ENCODE measurements around the gene NSUN5. TPM values are rescaled to one million over a fixed set of nuclear protein-coding genes. Genes with fewer than 3 reads are reported as not detected.
A peak's percentile ranks its signal among the peaks of the same experiment; 100 is the strongest.
"Not testable (repeated sequence)": the region's sequence is repeated elsewhere in the genome, so short reads cannot be mapped to it uniquely, and the experiment has no call there.

NSUN5 gene
- total RNA-seq, 4 donors from 2014 or later = 14.9 to 27.3 (median 21.1) TPM

DNA sequence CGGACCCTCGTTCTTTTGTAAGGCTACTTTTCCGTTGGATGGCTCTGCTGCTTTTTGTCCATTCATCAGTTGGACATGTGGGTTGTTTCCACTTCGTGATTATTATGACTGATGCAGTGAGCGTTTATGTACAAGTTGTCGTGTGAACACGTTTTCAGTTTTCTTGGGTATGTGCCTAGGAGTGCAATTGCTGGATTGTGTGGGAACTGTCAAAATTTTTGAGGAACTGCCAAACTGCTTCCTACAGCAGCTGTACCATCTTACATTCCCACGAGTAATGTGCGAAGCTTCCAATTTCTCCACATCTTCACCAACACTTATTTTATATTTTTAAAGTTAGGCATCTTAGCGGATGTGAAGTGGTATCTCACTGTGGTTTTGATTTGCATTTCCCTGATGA is 29.7 kb upstream of the NSUN5 start:
- H3K27me3 ChIP-seq = peaks cover 0 to 21% (median 0%) of the 10 kb centered on the region in 4 donors
- H3K36me3 ChIP-seq = no peaks in the 10 kb centered on the region
- no peak overlapping the region for H3K27ac ChIP-seq
- intact Hi-C loops (cut with DNase I) = no loop called here
- no peak for DNase-seq
- TF ChIP-seq POLR2A (IDR thresholded peaks at IDR 0.05) = no peak
- TF ChIP-seq, protein P1, sequence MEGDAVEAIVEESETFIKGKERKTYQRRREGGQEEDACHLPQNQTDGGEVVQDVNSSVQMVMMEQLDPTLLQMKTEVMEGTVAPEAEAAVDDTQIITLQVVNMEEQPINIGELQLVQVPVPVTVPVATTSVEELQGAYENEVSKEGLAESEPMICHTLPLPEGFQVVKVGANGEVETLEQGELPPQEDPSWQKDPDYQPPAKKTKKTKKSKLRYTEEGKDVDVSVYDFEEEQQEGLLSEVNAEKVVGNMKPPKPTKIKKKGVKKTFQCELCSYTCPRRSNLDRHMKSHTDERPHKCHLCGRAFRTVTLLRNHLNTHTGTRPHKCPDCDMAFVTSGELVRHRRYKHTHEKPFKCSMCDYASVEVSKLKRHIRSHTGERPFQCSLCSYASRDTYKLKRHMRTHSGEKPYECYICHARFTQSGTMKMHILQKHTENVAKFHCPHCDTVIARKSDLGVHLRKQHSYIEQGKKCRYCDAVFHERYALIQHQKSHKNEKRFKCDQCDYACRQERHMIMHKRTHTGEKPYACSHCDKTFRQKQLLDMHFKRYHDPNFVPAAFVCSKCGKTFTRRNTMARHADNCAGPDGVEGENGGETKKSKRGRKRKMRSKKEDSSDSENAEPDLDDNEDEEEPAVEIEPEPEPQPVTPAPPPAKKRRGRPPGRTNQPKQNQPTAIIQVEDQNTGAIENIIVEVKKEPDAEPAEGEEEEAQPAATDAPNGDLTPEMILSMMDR (IDR thresholded peaks at IDR 0.05) = no peak
- H3K4me1 ChIP-seq = peaks cover 0 to 7% (median 0%) of the 10 kb centered on the region in 3 donors
- H3K9me3 ChIP-seq = no peaks in the 10 kb centered on the region
- no peak overlapping the region for H3K4me3 ChIP-seq
- WGBS, 2 donors = 58 to 65% methylated on average over 10 of the region's 10 CpGs

DNA sequence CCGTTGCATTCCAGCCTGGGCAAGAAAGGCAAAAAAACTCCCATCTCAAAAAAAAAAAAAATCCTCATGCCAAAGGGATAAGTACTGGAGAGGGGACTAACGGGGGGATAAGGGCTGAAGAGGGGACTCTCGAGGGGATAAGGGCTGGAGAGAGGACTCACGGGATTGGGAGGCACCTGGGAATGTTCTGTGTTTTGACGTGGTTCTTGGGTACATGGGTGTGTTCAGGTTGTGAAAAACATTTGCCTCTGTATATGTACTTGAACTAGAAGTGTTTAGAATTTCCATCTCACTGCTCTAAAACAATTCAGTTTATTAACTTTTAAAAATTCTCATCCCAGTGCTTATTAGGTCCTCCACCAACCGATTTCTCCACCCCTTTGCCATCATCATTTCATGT is 23.8 kb upstream of the NSUN5 start:
- Histone ChIP-seq H3K4me3 (no peak overlapping the region), H3K9me3 (no peaks in the 10 kb centered on the region), H3K4me1 (no peaks in the 10 kb centered on the region), H3K27ac (no peak overlapping the region), H3K36me3 (no peaks in the 10 kb centered on the region), H3K27me3 (peaks cover 0 to 7% (median 0%) of the 10 kb centered on the region in 4 donors)
- TF ChIP-seq, protein P1 (IDR thresholded peaks at IDR 0.05) = no peak
- TF ChIP-seq POLR2A (IDR thresholded peaks at IDR 0.05) = no peak
- intact Hi-C loops (cut with DNase I) = no loop called here
- WGBS, 2 donors = 59 to 66% methylated on average over 6 of the region's 6 CpGs
- DNase-seq = no peak

DNA sequence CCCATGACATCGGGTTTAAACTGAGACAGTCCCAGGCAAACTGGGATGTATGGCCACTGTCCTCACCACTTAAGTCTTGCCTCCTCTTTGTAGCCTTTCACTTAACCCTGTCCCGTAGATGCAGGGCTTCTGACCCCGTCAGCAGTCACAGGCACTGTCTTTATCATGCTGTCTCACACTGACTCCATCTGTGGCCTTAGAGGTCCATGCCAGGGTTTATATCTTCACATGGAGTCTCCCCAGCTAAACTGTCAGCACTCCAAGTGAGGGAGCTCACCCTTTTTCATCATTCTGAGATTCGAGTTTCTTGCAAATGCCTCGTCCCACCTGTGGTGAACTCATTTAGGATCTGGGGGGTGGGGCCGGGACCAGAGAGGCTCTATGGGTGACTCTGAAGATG is 22.1 kb upstream of the NSUN5 start:
- H3K36me3 ChIP-seq = no peaks in the 10 kb centered on the region
- no peak overlapping the region for H3K4me3 ChIP-seq
- TF ChIP-seq, protein P1 (IDR thresholded peaks at IDR 0.05) = no peak
- TF ChIP-seq POLR2A (IDR thresholded peaks at IDR 0.05) = no peak
- H3K27ac ChIP-seq = no peak overlapping the region
- H3K9me3 ChIP-seq = no peaks in the 10 kb centered on the region
- H3K27me3 ChIP-seq = peaks cover 0 to 7% (median 0%) of the 10 kb centered on the region in 4 donors
- intact Hi-C loops (cut with DNase I) = no loop called here
- DNase-seq = no peak
- 74 to 79% methylated on average over 3 to 5 of the region's 6 CpGs for WGBS, 2 donors
- H3K4me1 ChIP-seq = no peaks in the 10 kb centered on the region

DNA sequence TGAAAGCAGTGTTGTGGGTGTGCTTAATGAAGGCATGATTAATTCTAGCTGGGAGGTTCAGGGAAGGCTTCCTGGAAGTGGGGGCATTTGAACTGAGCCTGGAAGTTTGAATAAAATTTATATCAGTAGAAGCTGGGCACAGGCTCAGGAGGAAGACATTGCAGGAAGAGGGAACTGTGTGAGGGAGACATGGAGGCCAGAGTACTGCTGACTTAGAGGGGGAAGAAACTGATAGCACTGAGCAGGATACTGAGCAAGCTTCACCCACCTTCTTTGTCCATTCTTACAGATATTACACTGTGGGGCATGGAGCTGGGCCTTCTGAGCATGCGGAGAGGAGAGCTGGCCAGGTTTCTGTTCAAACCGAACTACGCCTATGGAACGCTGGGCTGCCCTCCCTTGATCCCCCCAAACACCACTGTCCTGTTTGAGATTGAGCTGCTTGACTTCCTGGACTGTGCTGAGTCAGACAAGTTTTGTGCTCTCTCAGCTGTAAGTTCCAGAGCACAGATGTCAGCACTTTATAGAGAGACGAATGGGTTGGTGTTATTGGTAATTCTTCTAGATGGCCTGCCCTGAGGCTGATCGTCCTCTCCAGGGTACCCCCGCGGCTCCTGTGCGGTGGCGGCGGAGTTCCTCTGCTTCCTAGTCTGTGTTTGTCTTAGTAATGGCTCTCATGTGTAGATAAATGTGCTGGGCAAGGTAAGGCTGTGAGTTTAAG is 21.4 kb upstream of the NSUN5 start:
- intact Hi-C loops (cut with DNase I) = loop anchor here (10.0 kb wide), 1 partner anchor 105 kb away; the partner anchor contains the start of gene FZD9
- 40 to 47% methylated on average over 11 of the region's 11 CpGs for WGBS, 2 donors
- no peak for TF ChIP-seq POLR2A (IDR thresholded peaks at IDR 0.05)
- Histone ChIP-seq H3K4me3 (no peak overlapping the region), H3K27me3 (peaks cover 0 to 7% (median 0%) of the 10 kb centered on the region in 4 donors), H3K4me1 (no peaks in the 10 kb centered on the region), H3K9me3 (no peaks in the 10 kb centered on the region), H3K27ac (peak overlapping the region in 1 of 4 donors; percentile 28), H3K36me3 (no peaks in the 10 kb centered on the region)
- no peak for DNase-seq

DNA sequence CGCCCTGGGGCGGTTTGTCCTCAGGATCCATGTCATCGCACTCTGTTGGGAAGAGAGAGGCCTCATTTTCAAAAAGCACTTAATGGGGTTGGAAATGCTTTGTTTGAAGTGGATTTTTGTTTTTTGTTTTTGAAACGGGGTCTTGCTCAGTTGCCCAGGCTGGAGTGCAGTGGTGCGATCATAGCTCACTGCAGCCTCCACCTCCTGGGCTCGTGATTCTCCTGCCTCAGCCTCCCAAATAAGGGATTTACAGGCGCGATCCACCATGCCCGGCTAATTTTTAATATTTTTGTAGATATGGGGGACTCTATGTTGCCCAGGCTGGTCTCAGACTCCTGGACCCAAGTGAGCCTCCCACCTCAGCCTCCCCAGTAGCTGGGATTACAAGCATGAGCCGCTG is 20.1 kb upstream of the NSUN5 start:
- no peaks in the 10 kb centered on the region for H3K9me3 ChIP-seq
- H3K27me3 ChIP-seq = peaks cover 0 to 7% (median 0%) of the 10 kb centered on the region in 4 donors
- DNase-seq = no peak
- peaks cover 0 to 9% (median 4%) of the 10 kb centered on the region in 3 donors for H3K4me1 ChIP-seq
- no peak for TF ChIP-seq POLR2A (IDR thresholded peaks at IDR 0.05)
- TF ChIP-seq, protein P1 (IDR thresholded peaks at IDR 0.05) = no peak
- no peak overlapping the region for H3K27ac ChIP-seq
- no peaks in the 10 kb centered on the region for H3K36me3 ChIP-seq
- intact Hi-C loops (cut with DNase I) = loop anchor here (10.0 kb wide), 1 partner anchor 106 kb away; the partner anchor contains the start of gene FZD9
- WGBS, 2 donors = 86 to 94% methylated on average over 9 to 10 of the region's 10 CpGs
- H3K4me3 ChIP-seq = no peak overlapping the region

DNA sequence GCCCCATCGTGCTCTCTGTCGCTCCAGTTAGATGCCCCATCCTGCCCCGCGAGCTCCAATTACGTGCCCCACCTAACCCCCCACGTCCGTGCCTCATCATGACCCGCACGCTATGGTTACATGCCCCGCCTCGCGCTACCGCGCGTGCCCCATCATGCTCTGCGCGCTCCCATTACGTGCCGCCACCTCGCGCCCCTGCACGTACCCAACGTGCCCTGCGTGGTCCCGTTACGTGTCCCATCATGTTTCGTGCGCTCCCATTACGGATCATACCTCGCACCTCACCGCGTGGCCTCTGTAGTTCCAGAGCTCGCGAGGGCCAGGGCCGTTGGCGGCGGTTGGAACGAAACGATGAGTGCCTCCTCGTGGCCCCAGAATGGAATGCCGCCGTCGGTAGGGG is 19.3 kb upstream of the NSUN5 start, which contains the start of the genes FKBP6 and TRIM50:
TSS of gene FKBP6 (plus strand) at position 240 of the 400 bp plus-strand sequence. CDS start 268 bp downstream, outside the sequence.
TSS of gene TRIM50 (minus strand) at position 161 of the 400 bp plus-strand sequence. CDS start 3,295 bp downstream, outside the sequence.
- DNase-seq, H3K4me3 ChIP-seq: not testable (repeated sequence)

DNA sequence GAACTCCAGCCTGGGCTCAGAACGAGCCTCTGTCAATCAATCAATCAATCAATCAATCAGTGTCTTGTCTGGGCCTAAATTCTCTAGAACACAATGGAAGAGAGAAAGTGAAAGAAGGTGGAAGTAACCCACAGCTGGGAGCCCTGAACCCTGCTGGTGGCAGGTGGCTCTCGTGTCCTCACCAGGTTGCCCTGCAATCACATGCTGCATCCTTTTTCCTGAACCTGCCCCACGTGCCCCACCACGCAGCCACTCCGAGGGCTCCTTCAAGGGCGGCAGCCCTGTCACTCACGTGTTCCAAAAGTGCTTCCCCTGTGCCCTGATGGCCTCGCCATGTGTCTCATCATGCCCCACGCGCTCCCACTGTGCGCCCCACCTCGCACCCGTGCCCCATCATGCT is 18.8 kb upstream of the NSUN5 start:
- not testable (repeated sequence) for H3K36me3 ChIP-seq, H3K27ac ChIP-seq, H3K4me3 ChIP-seq, H3K27me3 ChIP-seq, H3K9me3 ChIP-seq, DNase-seq
- intact Hi-C loops (cut with DNase I) = loop anchor here (10.0 kb wide), 1 partner anchor 107 kb away; the partner anchor contains the start of gene FZD9
- H3K4me1 ChIP-seq = peaks cover 0 to 11% (median 4%) of the 10 kb centered on the region in 3 donors
- 13 to 50% methylated on average over 1 to 2 of the region's 13 CpGs for WGBS, 2 donors

More for the DNA sequence above, 19.3 kb upstream of the NSUN5 start, which contains the start of the genes FKBP6 and TRIM50:
- peaks cover 0 to 11% (median 4%) of the 10 kb centered on the region in 3 donors for H3K4me1 ChIP-seq
- not testable (repeated sequence) for H3K27me3 ChIP-seq, H3K9me3 ChIP-seq, H3K27ac ChIP-seq, H3K36me3 ChIP-seq
- WGBS, 2 donors = 94 to 100% methylated on average over 3 to 28 of the region's 43 CpGs
- intact Hi-C loops (cut with DNase I) = loop anchor here (10.0 kb wide), 1 partner anchor 107 kb away; the partner anchor contains the start of gene FZD9

DNA sequence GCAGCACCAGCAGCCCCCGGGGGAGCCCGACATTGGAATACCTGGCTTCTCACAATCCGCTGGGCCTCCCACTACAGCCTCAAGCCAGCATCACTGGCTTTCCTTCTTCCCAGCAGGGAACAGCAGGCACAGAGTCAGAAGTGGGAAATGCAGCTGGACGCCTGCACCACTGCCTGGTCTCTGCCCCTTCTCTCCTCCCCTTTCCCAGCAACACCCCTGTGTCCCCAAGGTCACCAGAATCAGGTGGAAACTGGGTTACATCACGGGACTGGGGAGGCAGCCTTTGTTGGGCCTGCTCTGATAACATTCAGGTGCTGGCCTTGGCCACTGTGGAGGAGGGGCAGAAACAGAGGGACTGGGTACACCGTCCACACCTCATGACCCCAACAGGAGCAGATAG is 16.8 kb upstream of the NSUN5 start:
- H3K27me3 ChIP-seq, H3K36me3 ChIP-seq, H3K27ac ChIP-seq, DNase-seq, H3K4me3 ChIP-seq, H3K9me3 ChIP-seq: not testable (repeated sequence)
- H3K4me1 ChIP-seq = peaks cover 0 to 11% (median 4%) of the 10 kb centered on the region in 3 donors
- WGBS, 2 donors = 100% methylated on average over 1 to 3 of the region's 6 CpGs
- intact Hi-C loops (cut with DNase I) = loop anchor here (10.0 kb wide), 1 partner anchor 109 kb away; the partner anchor contains the start of gene FZD9

All from esophagus squamous epithelium (tissue), 5 donors.